ENCODE measurements around the gene CDK2AP2. TPM values are rescaled to one million over a fixed set of nuclear protein-coding genes. Genes with fewer than 3 reads are reported as not detected.

Gene CDK2AP2
- total RNA-seq, 6 donors from 2014 or later: 36.7 to 119 (median 89.0) TPM

GRCh38 chr11:67465189-67465510 is 42.8 kb downstream of the CDK2AP2 start:
- no peak for TF ChIP-seq CTCF (IDR thresholded peaks at IDR 0.05)
- TF ChIP-seq POLR2A (IDR thresholded peaks at IDR 0.05): no peak
- TF ChIP-seq EP300 (IDR thresholded peaks at IDR 0.05): no peak
- TF ChIP-seq POLR2AphosphoS5 (IDR thresholded peaks at IDR 0.05): no peak
- Histone ChIP-seq H3K27ac (peak overlapping the region; percentile 85 to 96 (median 92)), H3K4me1 (peaks cover 33 to 53% (median 40%) of the 10 kb centered on the region in 4 donors), H3K27me3 (no peaks in the 10 kb centered on the region), H3K4me3 (peak overlapping the region; percentile 54 to 60 (median 58)), H3K9me3 (no peaks in the 10 kb centered on the region), H3K36me3 (no peaks in the 10 kb centered on the region)
- ATAC-seq (ENCODE audit: low FRiP score in 2 of 2) (no peak), DNase-seq (no peak)
- 46 to 59% methylated on average over 3 of the region's 3 CpGs for WGBS, 2 donors

- 33 to 39% methylated on average over 7 to 17 of the region's 56 CpGs for WGBS, 2 donors
- no peaks in the 10 kb centered on the region for H3K27me3 ChIP-seq
- ATAC-seq (ENCODE audit: low FRiP score in 2 of 2) (peak; percentile 79 to 92), DNase-seq (peak; percentile 95 to 96)
- no peaks in the 10 kb centered on the region for H3K9me3 ChIP-seq
- H3K4me1 ChIP-seq: peaks cover 30 to 48% (median 37%) of the 10 kb centered on the region in 4 donors
- TF ChIP-seq POLR2A (IDR thresholded peaks at IDR 0.05) (peak; percentile 2 to 76 (median 47)), EP300 (IDR thresholded peaks at IDR 0.05) (no peak), POLR2AphosphoS5 (IDR thresholded peaks at IDR 0.05) (peak; percentile 70 to 77), CTCF (IDR thresholded peaks at IDR 0.05) (no peak)
- H3K36me3 ChIP-seq: no peaks in the 10 kb centered on the region
- H3K27ac ChIP-seq: peak overlapping the region; percentile 85 to 96 (median 92)
- H3K4me3 ChIP-seq: peak overlapping the region; percentile 54 to 60 (median 58)
Observed at GRCh38 chr11:67464411-67465188, 43.4 kb downstream of the CDK2AP2 start.

- H3K9me3 ChIP-seq: no peaks in the 10 kb centered on the region
- H3K36me3 ChIP-seq: no peaks in the 10 kb centered on the region
- H3K4me3 ChIP-seq: peak overlapping the region in 3 of 4 donors; percentile 54 to 60 (median 57)
- peak; percentile 77 to 89 for DNase-seq
- H3K27me3 ChIP-seq: no peaks in the 10 kb centered on the region
- H3K4me1 ChIP-seq: peaks cover 28 to 46% (median 36%) of the 10 kb centered on the region in 4 donors
- 77 to 78% methylated on average over 19 to 20 of the region's 20 CpGs for WGBS, 2 donors
- TF ChIP-seq EP300 (IDR thresholded peaks at IDR 0.05): no peak
- peak in 1 of 4 donors; percentile 60 for TF ChIP-seq POLR2A (IDR thresholded peaks at IDR 0.05)
- no peak for TF ChIP-seq CTCF (IDR thresholded peaks at IDR 0.05)
- peak in 1 of 2 donors; percentile 23 for TF ChIP-seq POLR2AphosphoS5 (IDR thresholded peaks at IDR 0.05)
- ATAC-seq (ENCODE audit: low FRiP score in 2 of 2): peak; percentile 25 to 74
- H3K27ac ChIP-seq: peak overlapping the region; percentile 85 to 96 (median 92)
Observed at GRCh38 chr11:67463680-67464410, 44.1 kb downstream of the CDK2AP2 start.

GRCh38 chr11:67463186-67463585 is 44.8 kb downstream of the CDK2AP2 start:
- Histone ChIP-seq H3K27me3 (no peaks in the 10 kb centered on the region), H3K4me1 (peaks cover 25 to 40% (median 32%) of the 10 kb centered on the region in 4 donors), H3K36me3 (no peaks in the 10 kb centered on the region), H3K9me3 (no peaks in the 10 kb centered on the region), H3K27ac (peak overlapping the region in 1 of 4 donors; percentile 93), H3K4me3 (no peak overlapping the region)
- DNase-seq (no peak), ATAC-seq (ENCODE audit: low FRiP score in 2 of 2) (no peak)
- TF ChIP-seq POLR2AphosphoS5 (IDR thresholded peaks at IDR 0.05) (no peak), POLR2A (IDR thresholded peaks at IDR 0.05) (no peak)
- WGBS, 2 donors: 93 to 98% methylated on average over 10 of the region's 10 CpGs

- Histone ChIP-seq H3K27ac (no peak overlapping the region), H3K27me3 (no peaks in the 10 kb centered on the region), H3K36me3 (no peaks in the 10 kb centered on the region), H3K4me3 (no peak overlapping the region), H3K9me3 (no peaks in the 10 kb centered on the region), H3K4me1 (no peaks in the 10 kb centered on the region)
- DNase-seq (peak in 1 of 2 donors; percentile 60), ATAC-seq (ENCODE audit: low FRiP score in 2 of 2) (no peak)
- TF ChIP-seq POLR2A (IDR thresholded peaks at IDR 0.05) (no peak), EP300 (IDR thresholded peaks at IDR 0.05) (no peak), CTCF (IDR thresholded peaks at IDR 0.05) (no peak), POLR2AphosphoS5 (IDR thresholded peaks at IDR 0.05) (no peak)
- WGBS, 2 donors: 91% methylated on average over 15 to 19 of the region's 19 CpGs
Observed at GRCh38 chr11:67458266-67458665, 49.7 kb downstream of the CDK2AP2 start.

Measured in upper lobe of left lung (tissue), 6 donors.